HG02981 (cell line): ENCODE results near the gene TSR3.
"Not testable (repeated sequence)": the region's sequence is repeated elsewhere in the genome, so short reads cannot be mapped to it uniquely, and the experiment has no call there.

ENCODE experiments used
- ATAC-seq: cut with Tn5 transposase; IDR thresholded peaks from one replicate; pipeline ENCODE4 v1.9.1; 2021; ENCODE audit warnings: mild to moderate bottlenecking, moderate library complexity; ENCODE audit not compliant: unreplicated experiment

Gene TSR3

DNA sequence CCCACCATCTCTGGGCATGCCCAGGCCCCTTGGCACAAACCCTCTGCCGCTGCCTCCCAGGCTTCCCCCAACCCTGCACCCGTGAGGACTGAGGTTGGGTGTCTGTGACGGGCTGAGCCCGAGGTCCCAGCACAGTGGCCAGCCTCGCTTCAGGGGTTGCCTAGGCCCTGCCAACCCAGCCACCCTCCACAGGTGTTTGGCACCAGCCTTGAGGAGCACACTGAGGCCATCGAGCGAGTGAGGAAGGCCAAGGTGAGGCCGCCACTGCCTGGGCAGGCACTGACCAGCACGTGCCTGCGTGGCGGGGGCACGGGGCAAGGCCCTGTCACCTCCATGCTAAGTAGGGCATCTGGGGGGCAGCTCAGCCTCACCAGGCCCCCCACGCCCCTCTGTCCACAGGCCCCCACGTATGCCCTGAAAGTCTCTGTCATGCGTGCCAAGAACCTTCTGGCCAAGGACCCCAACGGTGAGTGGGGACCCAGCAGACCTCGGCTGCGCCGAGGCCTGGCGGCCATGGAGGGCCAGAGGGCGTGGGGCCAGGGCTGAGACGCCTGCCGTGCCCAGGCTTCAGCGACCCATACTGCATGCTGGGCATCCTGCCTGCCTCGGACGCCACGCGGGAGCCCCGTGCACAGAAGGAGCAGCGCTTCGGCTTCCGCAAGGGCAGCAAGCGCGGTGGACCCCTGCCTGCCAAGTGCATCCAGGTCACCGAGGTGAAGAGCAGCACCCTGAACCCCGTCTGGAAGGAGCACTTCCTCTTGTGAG is 10.8 kb downstream of the TSR3 start:
- ATAC-seq: no peak

DNA sequence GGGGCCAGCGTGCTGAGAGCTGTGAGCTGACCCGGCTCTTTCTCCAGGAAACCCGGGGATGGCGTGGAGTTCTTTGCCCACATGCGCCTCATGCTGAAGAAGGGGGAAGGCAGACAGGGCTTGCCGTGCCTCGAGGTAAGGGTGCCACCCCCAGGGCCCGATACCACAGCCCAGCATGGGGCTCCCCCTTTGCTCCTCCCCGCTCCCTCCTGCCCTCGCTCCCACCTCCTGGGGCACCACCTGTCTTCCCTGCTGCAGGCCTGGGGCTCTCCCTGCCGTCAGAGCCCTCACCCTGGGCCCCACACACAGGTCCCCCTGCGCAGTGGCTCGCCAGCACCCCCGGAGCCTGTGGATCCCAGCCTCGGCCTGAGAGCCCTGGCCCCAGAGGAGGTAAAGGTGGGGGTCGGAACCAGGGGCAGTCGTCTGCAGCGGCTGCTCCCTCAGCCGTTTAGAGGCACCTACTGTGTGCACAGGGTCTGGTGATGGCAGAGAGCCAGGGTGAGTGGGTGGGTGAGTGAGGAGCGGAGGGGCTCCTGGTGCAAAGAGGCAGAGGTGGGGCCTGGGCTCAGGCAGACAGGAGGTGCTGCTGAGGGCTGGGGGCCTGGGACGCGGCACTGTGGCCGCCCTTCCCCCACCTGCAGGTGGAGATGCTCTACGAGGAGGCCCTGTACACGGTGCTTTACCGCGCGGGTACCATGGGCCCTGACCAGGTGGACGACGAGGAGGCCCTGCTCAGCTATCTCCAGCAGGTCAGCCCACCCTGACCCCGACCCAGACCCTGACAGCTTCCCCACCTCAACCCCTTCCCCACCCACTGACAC is 12.6 kb downstream of the TSR3 start:
- ATAC-seq: no peak

DNA sequence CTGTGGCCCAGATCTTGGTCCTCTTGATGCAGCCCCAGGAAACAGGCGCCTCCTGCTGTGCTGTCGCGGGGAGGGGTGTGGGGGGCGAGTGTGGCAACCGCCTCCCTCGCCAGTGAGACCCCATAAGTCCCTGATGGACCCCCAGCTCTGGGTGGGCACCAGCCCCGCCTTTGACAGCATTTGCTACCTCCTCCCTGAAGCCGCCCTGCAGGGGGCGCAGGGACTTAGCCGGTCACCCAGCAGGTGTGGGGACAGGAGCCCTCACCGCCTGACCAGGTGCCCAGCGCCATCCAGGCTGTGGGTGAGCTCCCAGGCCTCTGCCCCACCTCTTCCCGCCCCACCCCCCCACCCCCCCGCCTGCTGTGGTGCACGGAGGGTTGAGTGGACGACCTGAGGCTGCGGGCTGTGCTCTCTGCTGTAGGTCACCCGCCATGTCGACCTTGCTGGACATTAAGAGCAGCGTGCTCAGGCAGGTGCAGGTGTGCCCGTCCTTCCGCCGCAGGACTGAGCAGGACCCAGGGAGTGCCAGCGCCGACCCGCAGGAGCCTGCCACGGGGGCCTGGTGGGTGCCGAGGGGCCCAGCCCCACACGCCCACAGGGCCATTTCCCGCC is 13.5 kb downstream of the TSR3 start:
- ATAC-seq: no peak

DNA sequence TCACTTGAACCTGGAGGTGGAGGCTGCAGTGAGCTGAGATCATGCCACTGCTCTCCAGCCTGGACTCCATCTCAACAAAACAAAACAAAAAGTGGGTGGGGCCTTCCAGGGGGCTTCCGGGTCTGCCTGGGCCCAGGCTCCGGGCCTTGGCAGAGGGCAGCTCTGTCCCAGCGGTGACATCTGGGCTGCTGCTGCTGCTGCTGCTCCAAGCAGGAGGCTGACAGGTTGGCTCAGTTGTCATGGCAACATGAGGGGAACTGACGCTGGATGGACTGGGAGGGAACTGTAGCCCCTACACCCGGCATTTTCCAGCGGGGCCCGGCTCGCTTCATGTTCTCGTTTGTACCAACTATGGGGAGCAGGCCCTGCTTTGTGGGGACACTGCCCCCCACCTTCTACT is 14.2 kb downstream of the TSR3 start:
- no peak for ATAC-seq

DNA sequence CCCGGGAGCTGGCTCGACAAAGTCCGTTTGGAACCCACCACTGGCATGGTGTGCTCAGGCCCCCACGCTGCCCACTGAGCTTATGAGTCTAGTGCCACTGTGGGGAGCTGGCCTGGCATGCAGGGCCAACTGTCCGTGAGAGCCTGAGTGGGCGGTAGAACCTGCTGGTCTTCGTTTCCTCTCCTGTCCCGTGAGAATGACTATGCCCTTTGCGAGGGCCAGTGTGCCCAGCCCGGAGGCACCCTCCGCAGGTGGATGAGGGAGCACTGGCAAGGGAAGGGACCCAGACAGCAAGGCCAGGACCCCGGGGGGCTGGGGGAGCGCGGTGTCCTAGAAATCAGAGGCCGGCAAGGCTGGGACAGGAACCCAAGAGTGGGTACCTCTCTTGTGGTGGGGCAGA is 15.1 kb downstream of the TSR3 start:
- no peak for ATAC-seq

DNA sequence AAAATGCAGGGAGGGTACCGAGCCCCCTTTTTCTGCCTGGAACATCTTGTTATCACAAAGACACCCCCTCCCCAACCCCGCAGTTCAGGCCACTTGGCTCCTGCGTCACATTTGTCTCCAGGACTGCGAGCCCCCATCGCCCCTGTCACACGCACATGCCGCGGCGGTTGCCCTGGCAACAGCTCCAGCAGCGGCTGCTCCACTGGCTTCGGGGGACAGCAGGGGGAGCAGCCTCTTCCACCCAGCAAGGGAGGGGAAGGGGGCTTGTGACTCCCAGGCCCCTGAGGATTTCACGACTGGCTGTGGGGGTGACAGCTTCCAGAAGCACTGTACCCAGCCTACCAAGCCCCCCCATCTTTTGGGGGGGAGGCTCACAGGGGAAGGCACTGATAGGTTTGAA is 15.7 kb downstream of the TSR3 start:
- no peak for ATAC-seq

DNA sequence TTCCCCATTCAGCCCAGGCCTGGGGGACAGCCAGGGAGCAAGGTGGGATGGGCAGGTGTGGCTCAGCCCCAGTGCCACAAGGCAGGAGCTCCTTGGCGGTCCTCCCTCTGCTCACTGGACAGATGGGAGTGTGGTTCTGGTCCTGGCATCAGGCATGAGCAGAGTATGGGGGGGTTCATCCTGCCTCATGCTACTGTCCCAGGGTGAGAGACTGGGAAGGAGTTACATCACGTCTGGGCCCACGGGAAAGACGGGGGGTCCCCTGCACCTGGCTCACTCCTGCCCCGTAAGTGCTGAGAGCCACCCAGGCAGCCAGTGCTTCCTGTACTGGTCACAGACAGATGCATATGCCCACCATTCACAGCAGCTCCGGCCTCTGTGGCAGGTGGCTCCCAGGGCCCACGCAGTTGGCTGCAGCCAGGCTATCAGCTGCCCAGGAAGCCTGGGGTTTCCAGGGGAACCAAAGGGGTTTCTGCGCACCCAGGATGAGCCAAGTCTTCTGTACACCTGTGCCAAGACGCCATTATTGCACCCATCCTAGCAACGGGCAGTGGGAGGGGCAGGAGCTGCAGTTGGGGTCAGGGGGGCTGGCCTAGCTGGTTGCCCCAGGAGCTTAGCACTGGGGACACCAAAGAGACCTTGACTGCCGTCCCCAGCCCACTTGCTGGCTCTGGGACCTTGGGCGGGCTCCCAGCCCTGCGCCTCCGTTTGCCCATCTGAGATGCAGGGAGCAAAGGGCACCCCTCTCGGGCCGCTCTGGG is 16.3 kb downstream of the TSR3 start:
- ATAC-seq: no peak

DNA sequence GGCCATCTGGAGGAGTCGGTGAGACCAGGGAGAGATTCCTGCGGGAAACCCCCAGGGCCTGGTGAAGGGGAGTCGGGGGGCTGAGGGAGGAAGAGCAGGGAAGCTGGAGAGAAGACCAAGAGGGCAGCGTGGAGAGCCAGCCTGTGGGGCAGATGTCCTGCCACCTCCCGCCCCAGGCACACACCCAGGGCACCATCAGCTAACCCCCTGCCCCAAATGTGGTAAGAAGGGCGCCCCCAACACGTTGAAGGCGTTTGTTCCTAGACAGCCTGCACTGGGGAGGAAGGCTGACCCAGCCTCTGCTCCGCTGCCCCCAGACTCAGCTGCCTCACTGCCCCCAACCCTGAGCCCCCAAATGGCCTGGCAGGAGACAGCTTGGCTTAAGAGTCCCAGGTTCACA is 16.9 kb downstream of the TSR3 start:
- ATAC-seq: no peak

DNA sequence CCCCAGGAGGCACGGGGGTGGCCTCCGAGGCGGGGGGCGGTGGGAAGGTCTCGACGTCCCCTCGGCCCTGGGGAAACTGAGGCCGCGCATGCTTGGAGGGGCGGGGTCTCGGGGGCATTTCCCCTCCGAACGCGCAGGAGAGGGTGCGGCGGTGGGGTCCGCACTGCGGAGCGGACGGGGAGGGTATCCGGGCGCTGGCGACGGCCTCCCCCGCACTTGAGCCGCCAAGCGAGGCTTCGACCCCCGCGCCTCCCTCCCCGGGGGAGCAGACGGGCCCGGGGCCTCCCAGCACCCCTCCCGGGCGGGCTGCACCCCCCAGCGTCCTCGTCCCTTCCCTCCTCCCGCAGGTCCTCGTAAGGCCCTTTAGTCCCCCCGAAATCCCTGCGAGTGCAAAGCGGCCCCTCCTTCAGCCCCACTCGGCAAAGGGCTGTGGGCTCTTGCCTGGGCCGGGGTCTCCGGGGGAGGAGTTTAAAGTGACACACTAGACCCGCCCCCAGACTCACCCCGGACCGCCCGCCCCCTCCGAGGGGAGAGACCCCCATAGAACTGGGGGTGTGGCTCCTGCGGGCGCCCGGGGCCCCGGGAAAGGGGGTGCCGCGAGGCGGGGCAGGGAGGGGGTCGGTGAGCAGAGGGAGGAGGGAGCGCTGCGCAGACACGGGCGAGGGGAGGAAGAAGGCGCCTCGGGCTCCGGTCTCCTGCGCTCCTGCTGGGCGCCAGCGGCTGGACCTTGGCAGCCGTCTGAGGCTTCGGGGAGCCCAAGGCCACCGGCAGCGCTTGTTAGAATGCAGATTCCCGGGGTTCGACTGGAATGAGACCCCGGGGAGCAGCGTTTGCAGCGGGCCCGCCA is 17.6 kb downstream of the TSR3 start:
- no peak for ATAC-seq

DNA sequence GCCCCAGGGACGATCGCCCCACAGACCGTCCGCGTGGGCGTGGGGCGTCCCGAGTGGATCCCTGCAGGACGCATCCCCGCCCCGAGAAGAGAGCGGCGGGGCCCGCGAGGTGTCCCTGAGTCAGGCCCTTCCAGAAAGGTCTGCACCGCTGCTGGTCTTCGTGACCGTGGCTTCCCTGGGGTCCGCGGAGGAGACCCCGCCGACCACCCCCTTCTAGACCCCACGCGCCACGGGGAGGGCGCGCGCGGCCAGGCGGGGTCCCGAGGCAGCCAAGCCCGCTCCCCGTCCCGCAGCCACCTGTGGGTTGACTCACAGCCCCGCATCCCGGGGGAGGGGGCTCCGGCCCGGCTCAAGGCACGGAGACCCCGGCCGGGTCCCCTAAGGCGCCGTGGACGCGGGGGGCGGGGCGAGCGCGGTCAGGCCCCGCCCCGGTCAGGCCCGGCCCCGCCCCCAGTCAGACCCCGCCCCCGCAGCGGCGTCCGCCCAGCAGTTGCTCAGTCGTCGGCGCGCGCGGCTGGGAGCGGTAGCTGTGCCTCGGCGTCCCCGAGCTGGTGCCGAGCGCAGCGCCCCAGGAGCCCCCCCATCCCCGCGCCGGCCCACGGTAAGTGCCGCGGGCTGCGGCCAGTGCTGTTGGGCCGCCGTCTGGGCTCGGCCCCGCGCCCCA is 18.4 kb downstream of the TSR3 start, which contains the start of gene BAIAP3:
Gene BAIAP3, plus strand, starts transcription at position 497 of the 664 bp plus-strand sequence. CDS start 4,905 bp downstream, outside the sequence.
- no peak for ATAC-seq

DNA sequence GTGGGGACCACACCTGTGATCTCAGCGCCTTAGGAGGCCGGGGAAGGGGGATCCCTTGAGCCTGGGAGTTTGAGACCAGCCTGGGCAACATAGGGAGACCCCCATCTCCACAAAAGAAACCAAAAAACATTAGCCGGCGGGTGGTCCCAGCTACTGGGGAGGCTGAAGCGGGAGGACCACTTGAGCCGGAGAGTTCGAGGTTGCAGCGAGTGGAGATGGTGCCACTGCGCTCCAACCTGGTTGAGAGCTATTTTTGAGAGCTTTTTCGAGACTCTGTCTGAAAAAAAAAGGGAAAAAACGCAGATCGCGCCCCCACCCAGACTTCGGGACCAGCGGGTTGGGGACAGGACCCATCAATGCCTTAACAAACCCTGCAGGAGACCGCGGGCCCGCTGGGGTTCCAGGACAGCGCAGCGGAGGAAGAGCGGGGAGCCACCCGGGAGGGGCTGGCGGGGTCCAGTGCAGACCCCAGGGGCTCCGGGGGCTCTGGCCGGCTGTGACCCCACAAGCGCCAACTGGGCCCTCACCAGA is 19.0 kb downstream of the TSR3 start:
- no peak for ATAC-seq

DNA sequence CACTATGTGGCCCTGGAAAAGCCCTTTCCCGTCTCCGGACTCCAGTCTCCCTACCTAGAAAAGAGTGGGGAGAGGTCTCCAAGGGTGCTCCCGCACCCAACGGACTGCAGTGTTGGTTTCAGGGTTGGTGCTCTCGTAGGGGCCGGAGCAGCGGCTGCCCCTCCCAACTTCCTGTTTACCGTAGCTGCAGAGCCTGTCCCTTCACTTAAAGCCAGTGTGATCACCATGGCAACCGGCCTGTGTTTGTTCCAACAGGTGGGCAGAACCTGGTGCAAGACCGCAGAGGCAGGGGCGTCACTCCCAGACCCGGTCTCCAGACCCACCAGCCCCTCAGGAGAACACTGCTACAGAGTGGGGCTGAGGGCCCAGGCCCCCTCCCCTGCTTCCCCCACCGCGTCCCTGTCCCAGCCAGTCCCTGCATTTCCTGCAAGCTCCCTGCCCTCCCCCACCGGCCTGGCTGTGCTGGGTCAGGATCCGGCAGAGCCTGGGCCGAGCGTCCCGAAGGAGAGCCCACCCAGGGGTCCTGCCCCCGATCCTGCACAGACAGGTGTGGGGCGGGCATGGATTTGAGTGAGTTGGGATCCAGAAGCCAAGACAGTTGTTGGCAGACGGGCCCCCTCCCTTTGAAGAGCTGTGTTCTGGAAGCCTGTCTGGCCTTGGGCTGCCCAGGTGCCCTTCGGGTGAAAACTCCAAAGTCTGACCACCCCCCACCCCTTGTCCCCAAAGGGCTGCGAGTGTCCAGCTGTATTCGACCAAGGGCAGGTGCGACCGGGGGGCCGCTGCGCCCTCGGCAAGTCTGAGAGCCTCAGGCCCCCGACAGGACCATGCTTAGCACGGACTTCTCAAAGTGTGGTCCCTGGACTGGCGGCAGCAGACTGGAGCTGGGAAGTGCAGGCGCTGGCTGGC is 19.7 kb downstream of the TSR3 start:
- ATAC-seq: peak; percentile 63

DNA sequence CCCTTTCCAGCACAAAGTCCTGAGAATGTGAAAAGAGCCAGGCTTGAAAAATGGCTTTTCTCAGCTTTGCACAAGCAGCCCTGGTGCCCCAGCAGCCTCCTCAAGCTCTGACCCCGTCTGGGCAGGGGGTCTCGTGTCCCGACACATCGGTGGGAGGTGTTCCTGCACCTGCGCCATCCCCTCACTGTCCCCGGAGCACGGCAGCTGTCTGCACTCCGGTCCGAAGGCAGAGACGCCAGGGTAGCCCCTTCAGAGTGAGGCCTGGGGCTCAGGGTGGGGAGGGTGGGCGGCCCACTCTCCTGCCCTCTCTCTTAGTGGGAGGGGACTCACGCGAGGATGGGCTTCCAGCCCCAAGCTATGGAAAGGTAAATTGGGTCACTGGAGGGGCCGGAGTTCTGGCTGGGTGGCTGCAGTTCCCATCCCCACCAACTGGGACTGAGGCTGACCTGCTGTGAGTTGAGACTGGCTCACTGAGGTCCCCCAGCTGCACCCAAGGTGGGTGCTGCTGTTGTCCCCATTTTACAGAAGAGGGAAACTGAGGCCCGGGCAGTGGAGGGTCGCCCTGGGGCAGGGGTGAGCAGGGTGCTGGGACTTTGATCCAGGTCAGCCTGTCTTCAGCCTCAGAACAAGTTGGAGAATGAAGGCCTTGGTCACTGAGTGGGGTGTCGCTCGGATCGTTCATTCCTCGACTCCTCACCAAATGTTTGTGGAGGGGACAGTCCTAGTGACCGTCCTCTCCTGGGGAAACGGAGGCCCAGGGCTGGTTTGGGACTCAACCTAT is 20.6 kb downstream of the TSR3 start:
- no peak for ATAC-seq

DNA sequence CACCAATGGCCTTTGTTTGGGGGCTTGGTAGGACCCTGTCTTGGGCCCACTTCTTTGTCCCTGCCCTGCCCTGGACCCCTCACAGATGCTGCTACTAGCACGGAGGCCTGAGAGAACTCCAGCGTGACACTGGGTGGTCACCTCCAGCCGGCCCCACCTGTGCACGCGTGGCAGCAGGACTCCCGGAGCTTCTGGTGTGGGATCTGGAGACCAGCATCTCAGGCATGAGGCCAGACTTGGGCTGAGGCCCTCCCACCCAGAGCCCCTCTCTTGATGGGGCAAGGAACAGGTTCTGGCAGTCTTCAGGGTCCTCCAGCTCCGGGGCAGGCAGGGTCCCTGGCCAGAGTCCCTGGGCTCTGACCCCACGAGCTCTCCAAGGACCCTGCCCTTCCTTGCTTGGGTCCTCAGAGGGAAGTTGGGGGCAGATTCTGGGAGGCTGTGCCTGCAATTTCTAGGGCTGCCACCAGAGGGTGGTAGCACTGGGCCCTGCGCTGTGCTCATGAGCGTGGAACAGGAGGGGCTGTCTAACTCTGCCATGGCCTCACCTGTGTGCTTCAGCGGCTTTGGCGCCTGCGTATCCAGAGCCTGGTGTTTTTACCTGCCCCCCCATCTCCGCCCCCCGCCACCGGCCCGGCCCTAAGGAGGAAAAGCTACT is 21.3 kb downstream of the TSR3 start:
- ATAC-seq: no peak

DNA sequence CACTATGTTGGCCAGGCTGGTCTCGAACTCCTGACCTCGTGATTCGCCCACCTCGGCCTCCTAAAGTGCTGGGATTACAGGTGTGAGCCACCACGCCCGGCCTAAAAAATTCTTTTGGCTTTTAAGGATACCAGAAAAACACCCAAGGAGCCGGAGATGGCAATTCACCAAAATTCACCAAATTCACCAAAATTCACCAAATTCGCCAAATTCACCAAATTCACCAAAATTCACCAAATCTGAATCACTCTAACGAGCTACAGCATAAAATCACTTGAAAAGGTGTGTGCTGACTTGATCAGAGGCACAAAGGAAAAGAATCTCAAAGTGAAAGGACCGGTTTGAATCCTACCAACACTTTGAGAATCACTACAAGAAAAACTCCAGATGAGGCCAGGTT is 22.7 kb downstream of the TSR3 start:
- not testable (repeated sequence) for ATAC-seq

DNA sequence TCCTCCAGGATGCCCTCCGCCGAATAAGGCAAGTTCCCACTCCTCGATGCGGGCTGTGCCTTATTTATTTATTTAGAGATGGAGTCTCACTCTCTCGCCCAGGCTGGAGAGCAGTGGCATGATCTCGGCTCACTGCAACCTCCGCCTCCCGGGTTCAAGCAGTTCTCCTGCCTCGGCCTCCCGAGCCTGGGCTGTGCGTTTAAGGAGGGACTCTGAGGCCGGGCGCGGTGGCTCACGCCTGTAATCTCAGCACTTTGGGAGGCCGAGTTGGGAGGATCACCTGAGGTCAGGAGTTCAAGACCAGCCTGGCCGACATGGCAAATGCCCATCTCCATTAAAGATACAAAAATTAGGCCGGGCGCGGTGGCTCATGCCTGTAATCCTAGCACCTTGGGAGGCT is 23.5 kb downstream of the TSR3 start:
- not testable (repeated sequence) for ATAC-seq

DNA sequence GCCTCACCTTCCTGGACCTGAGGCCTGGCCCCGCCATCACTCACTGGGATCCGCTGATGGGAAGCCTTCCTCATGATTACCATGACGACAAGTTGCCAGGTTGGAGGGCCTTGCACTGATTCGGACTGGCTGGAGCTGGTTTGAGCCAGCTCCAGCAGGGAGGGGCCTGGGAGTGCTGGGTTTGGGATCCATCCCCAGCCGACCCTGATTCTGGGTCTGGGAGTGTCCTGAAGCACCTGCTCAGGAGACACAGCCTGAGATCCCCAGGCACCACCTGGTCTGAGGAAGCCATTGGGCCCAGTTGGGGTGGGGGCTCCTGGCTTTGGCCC is 24.1 kb downstream of the TSR3 start:
- ATAC-seq: no peak
